ENCODE results near the gene PHLDB2. TPM values are rescaled to one million over a fixed set of nuclear protein-coding genes. Genes with fewer than 3 reads are reported as not detected.

Gene PHLDB2
- total RNA-seq, 4 donors from 2014 or later = 56.9 to 108 (median 68.7) TPM

DNA sequence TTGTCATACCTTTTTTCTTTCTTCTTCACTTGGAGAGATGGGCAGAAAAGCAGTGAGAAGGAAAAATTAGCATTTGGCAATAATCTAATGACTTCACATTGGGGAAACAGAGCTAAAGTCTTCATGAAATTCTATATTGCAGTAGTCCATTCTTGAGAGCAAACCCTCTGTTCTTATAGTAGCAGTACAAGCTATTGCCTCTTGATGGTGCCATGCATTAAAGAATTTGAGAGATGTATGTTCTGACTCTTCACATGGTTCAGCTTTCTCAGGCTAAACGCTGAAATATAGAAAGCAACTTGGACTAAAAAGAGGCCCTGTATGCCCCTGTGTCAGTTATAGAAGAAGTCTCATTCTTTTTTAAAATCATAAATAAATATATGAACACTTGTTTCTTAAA lies 36.0 kb downstream of the PHLDB2 start:
- H3K4me1 ChIP-seq = no peaks in the 10 kb centered on the region
- H3K9me3 ChIP-seq = no peaks in the 10 kb centered on the region
- no peaks in the 10 kb centered on the region for H3K27me3 ChIP-seq
- H3K4me3 ChIP-seq = no peak overlapping the region
- no peak overlapping the region for H3K27ac ChIP-seq
- TF ChIP-seq, protein P1, sequence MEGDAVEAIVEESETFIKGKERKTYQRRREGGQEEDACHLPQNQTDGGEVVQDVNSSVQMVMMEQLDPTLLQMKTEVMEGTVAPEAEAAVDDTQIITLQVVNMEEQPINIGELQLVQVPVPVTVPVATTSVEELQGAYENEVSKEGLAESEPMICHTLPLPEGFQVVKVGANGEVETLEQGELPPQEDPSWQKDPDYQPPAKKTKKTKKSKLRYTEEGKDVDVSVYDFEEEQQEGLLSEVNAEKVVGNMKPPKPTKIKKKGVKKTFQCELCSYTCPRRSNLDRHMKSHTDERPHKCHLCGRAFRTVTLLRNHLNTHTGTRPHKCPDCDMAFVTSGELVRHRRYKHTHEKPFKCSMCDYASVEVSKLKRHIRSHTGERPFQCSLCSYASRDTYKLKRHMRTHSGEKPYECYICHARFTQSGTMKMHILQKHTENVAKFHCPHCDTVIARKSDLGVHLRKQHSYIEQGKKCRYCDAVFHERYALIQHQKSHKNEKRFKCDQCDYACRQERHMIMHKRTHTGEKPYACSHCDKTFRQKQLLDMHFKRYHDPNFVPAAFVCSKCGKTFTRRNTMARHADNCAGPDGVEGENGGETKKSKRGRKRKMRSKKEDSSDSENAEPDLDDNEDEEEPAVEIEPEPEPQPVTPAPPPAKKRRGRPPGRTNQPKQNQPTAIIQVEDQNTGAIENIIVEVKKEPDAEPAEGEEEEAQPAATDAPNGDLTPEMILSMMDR (IDR thresholded peaks at IDR 0.05) = peak in 2 of 4 experiments; percentile 6 to 13
- no peak for TF ChIP-seq POLR2A (IDR thresholded peaks at IDR 0.05)
- intact Hi-C loops (cut with DNase I; ENCODE audit: low total_unique reads) = no loop called here
- no peaks in the 10 kb centered on the region for H3K36me3 ChIP-seq
- no peak for DNase-seq

DNA sequence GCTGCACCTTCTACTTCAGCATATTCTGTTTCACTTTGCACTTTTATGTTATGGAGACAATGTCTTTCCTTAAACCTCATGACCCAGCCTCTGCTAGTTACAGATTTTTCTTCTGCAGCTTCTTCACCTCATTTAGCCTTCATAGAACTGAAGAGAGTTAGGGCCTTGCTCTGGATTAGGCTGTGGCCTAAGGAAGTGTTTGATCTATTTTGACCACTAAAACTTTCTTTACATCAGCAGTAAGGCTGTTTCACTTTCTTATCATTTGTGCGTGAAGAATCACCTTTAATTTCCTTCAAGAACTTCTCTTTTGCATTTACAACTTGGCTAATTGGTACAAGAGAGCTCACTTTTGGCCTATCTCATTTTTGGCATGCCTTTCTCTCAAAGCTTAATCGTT lies 40.9 kb downstream of the PHLDB2 start:
- Histone ChIP-seq H3K4me3 (no peak overlapping the region), H3K4me1 (peaks cover 0 to 5% of the 10 kb centered on the region in 2 donors), H3K27me3 (no peaks in the 10 kb centered on the region), H3K27ac (no peak overlapping the region), H3K36me3 (no peaks in the 10 kb centered on the region), H3K9me3 (no peaks in the 10 kb centered on the region)
- intact Hi-C loops (cut with DNase I; ENCODE audit: low total_unique reads) = no loop called here
- no peak for DNase-seq
- TF ChIP-seq, protein P1 (IDR thresholded peaks at IDR 0.05) = no peak
- TF ChIP-seq POLR2A (IDR thresholded peaks at IDR 0.05) = no peak

DNA sequence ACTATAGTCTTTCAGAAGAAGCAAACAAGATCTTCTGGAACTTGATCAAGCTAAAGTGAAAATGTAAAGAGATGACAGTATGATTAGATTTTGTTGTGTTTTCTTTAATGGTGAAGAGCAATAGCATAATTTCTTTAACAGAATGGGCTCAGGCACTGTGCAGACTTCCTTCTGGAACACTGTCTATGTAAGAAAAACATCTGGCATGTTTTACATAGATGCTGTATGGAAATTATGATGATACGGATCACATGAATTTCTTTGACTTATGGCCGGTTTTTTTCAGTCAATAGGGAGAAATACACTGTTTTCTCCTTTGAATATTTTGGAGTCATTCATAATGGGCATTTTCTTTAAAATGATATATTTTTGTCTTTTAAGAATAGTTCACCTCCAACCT lies 42.6 kb downstream of the PHLDB2 start:
- TF ChIP-seq POLR2A (IDR thresholded peaks at IDR 0.05) = no peak
- TF ChIP-seq, protein P1 (IDR thresholded peaks at IDR 0.05) = no peak
- Histone ChIP-seq H3K27me3 (no peaks in the 10 kb centered on the region), H3K4me1 (peaks cover 0 to 5% of the 10 kb centered on the region in 2 donors), H3K9me3 (no peaks in the 10 kb centered on the region), H3K27ac (no peak overlapping the region), H3K36me3 (no peaks in the 10 kb centered on the region), H3K4me3 (no peak overlapping the region)
- no peak for DNase-seq
- intact Hi-C loops (cut with DNase I; ENCODE audit: low total_unique reads) = no loop called here

DNA sequence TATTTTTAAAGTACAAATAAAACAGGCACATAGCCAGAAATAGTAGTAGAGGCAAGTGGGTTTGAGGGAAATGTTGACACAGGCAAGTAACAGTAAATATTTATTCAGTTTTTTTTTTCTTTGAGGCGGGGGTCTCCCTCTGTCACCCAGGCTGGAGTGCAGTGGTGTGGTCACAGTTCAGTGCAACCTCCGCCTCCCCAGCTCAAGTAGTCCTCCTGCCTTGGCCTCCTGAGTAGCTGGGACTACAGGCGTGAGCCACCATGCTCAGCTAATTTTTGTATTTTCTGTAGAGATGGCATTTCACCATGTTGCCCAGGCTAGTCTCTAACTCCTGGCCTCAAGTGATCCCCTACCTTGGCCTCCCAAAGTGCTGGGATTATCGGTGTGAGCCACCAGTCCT lies 43.5 kb downstream of the PHLDB2 start:
- DNase-seq = no peak
- Histone ChIP-seq H3K4me3 (no peak overlapping the region), H3K27me3 (no peaks in the 10 kb centered on the region), H3K9me3 (no peaks in the 10 kb centered on the region), H3K4me1 (peaks cover 0 to 5% of the 10 kb centered on the region in 2 donors), H3K36me3 (no peaks in the 10 kb centered on the region), H3K27ac (peak overlapping the region in 1 of 2 donors; percentile 19)
- intact Hi-C loops (cut with DNase I; ENCODE audit: low total_unique reads) = no loop called here
- TF ChIP-seq POLR2A (IDR thresholded peaks at IDR 0.05) = no peak
- TF ChIP-seq, protein P1 (IDR thresholded peaks at IDR 0.05) = no peak

DNA sequence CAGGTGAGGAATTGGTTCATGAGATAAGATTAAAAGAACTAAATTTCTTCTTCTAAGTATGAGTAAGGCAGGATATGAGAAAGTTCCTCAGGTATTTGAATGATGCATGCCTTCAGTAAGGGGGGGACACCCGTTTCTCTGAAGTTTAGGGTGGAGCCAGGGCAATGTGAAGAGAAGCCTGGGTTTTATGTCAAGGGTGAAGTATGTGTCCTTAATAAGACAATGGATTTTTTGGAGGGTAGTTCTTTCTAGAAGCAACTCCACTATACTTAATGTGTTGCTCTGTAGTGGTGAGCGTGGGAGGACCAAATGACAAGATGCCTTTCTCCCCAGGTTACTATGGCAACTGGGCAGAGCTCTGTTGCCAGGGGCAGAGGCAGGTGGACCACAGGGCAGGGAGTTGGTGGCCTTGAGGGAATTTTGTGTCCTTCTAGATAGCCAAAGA lies 44.0 kb downstream of the PHLDB2 start:
- Histone ChIP-seq H3K27me3 (no peaks in the 10 kb centered on the region), H3K9me3 (no peaks in the 10 kb centered on the region), H3K4me1 (peaks cover 0 to 5% of the 10 kb centered on the region in 2 donors), H3K36me3 (no peaks in the 10 kb centered on the region), H3K27ac (peak overlapping the region in 1 of 2 donors; percentile 49), H3K4me3 (no peak overlapping the region)
- intact Hi-C loops (cut with DNase I; ENCODE audit: low total_unique reads) = no loop called here
- no peak for DNase-seq
- TF ChIP-seq, protein P1 (IDR thresholded peaks at IDR 0.05) = no peak
- TF ChIP-seq POLR2A (IDR thresholded peaks at IDR 0.05) = no peak

Measured in uterus (tissue), 4 donors.